ENCODE results near the gene RASSF4.

RASSF4 gene

GRCh38 chr10:44935966-44936295, 23.7 kb upstream of the RASSF4 start:
- ChIA-PET POLR2A (no interaction called here), CTCF (interaction anchor here (1.8 to 13.5 kb wide), 5 partner anchors 11 to 43 kb away, joined by 6 to 211 read pairs (median 99); partner anchors contain the start of genes DEPP1 and RASSF4)
- DNase-seq (ENCODE audit: extremely low spot score): no peak
- no peak for TF ChIP-seq CTCF (IDR thresholded peaks at IDR 0.05; ENCODE audit: control extremely low read depth, extremely low read depth, low read depth, missing control alignments)

- POLR2A ChIA-PET: no interaction called here
Measured at GRCh38 chr10:44936314-44936975, 23.2 kb upstream of the RASSF4 start.

GRCh38 chr10:44937196-44938005, 22.2 kb upstream of the RASSF4 start:
- ChIA-PET CTCF (interaction anchor here (1.3 to 13.5 kb wide), 3 partner anchors 11 to 31 kb away, joined by 3 to 211 read pairs (median 4); no protein-coding TSS in a partner anchor), POLR2A (no interaction called here)
- no peak for DNase-seq (ENCODE audit: extremely low spot score)
- no peak for TF ChIP-seq CTCF (IDR thresholded peaks at IDR 0.05; ENCODE audit: control extremely low read depth, extremely low read depth, low read depth, missing control alignments)

More at GRCh38 chr10:44936314-44936975, 23.2 kb upstream of the RASSF4 start:
- no peak for TF ChIP-seq CTCF (IDR thresholded peaks at IDR 0.05; ENCODE audit: control extremely low read depth, extremely low read depth, low read depth, missing control alignments)
- DNase-seq (ENCODE audit: extremely low spot score): no peak
- CTCF ChIA-PET: interaction anchor here (1.8 to 13.5 kb wide), 5 partner anchors 11 to 43 kb away, joined by 6 to 211 read pairs (median 99); partner anchors contain the start of genes DEPP1 and RASSF4

GRCh38 chr10:44938956-44939355, 20.6 kb upstream of the RASSF4 start:
- POLR2A ChIA-PET: no interaction called here

GRCh38 chr10:44939691-44940401, 19.8 kb upstream of the RASSF4 start:
- TF ChIP-seq CTCF (IDR thresholded peaks at IDR 0.05; ENCODE audit: control extremely low read depth, extremely low read depth, low read depth, missing control alignments): no peak
- ChIA-PET POLR2A (no interaction called here), CTCF (interaction anchor here (13.5 to 15.9 kb wide), 2 partner anchors 6 to 8 kb away, joined by 211 read pairs; no protein-coding TSS in a partner anchor)
- no peak for DNase-seq (ENCODE audit: extremely low spot score)

More at GRCh38 chr10:44938956-44939355, 20.6 kb upstream of the RASSF4 start:
- no peak for TF ChIP-seq CTCF (IDR thresholded peaks at IDR 0.05; ENCODE audit: control extremely low read depth, extremely low read depth, low read depth, missing control alignments)
- CTCF ChIA-PET: interaction anchor here (13.5 kb wide), 1 partner anchor 9 kb away, joined by 211 read pairs; no protein-coding TSS in a partner anchor
- no peak for DNase-seq (ENCODE audit: extremely low spot score)

- POLR2A ChIA-PET: no interaction called here
- CTCF ChIA-PET: interaction anchor here (1.2 to 15.9 kb wide), 2 partner anchors 9 to 11 kb away, joined by 3 to 211 read pairs; no protein-coding TSS in a partner anchor
- no peak for TF ChIP-seq CTCF (IDR thresholded peaks at IDR 0.05; ENCODE audit: control extremely low read depth, extremely low read depth, low read depth, missing control alignments)
- no peak for DNase-seq (ENCODE audit: extremely low spot score)
Measured at GRCh38 chr10:44944354-44944753, 15.2 kb upstream of the RASSF4 start.

Data from GM10248 (cell line).